ENCODE results near the gene JADE1.

The JADE1 gene

GRCh38 chr4:128916832-128917231, 107.3 kb downstream of the JADE1 start:
- H3K36me3 ChIP-seq (ENCODE audit: control insufficient read depth, insufficient read depth, low read length), result no peaks in the 10 kb centered on the region
- H3K27me3 ChIP-seq (ENCODE audit: control insufficient read depth, insufficient read depth, low read length), result no peaks in the 10 kb centered on the region
- H3K4me3 ChIP-seq (ENCODE audit: low read length), result no peak overlapping the region
- H3K4me1 ChIP-seq (ENCODE audit: control insufficient read depth, insufficient read depth, low read length), result no peaks in the 10 kb centered on the region
- no peak overlapping the region for H3K27ac ChIP-seq (ENCODE audit: low read depth, low read length)
- H3K9ac ChIP-seq (ENCODE audit: low read length), result no peak overlapping the region

- Histone ChIP-seq H3K27ac (ENCODE audit: low read depth, low read length) (no peak overlapping the region), H3K27me3 (ENCODE audit: control insufficient read depth, insufficient read depth, low read length) (no peaks in the 10 kb centered on the region), H3K9ac (ENCODE audit: low read length) (no peak overlapping the region), H3K4me1 (ENCODE audit: control insufficient read depth, insufficient read depth, low read length) (no peaks in the 10 kb centered on the region), H3K36me3 (ENCODE audit: control insufficient read depth, insufficient read depth, low read length) (no peaks in the 10 kb centered on the region), H3K4me3 (ENCODE audit: low read length) (no peak overlapping the region)
Measured at GRCh38 chr4:128917781-128918180, 108.3 kb downstream of the JADE1 start.

GRCh38 chr4:128921954-128922353, 112.5 kb downstream of the JADE1 start:
- no peak overlapping the region for H3K27ac ChIP-seq (ENCODE audit: low read depth, low read length)
- no peaks in the 10 kb centered on the region for H3K36me3 ChIP-seq (ENCODE audit: control insufficient read depth, insufficient read depth, low read length)
- no peaks in the 10 kb centered on the region for H3K27me3 ChIP-seq (ENCODE audit: control insufficient read depth, insufficient read depth, low read length)
- no peaks in the 10 kb centered on the region for H3K4me1 ChIP-seq (ENCODE audit: control insufficient read depth, insufficient read depth, low read length)
- no peak overlapping the region for H3K4me3 ChIP-seq (ENCODE audit: low read length)
- H3K9ac ChIP-seq (ENCODE audit: low read length), result no peak overlapping the region

All from rectal smooth muscle tissue (tissue), 1 donor.